OCI-LY3 (cell line): Measurements from ENCODE around the gene CLPSL2.

Source experiments
- CTCF ChIP-seq: fragments of 200-600, 300-600 bp; sonication (generic); IDR thresholded peaks from 2 replicates; pipeline ENCODE4 v1.5.1; 2014; ENCODE audit warnings: antibody characterized with exemption, low read length, low read depth
- EZH2phosphoT487 ChIP-seq: fragments of 200-600 bp; shearing (Covaris generic); IDR thresholded peaks from 2 replicates; pipeline ENCODE4 v1.6.1; 2018; ENCODE audit warnings: antibody characterized with exemption, mixed run types, low read depth

DNA sequence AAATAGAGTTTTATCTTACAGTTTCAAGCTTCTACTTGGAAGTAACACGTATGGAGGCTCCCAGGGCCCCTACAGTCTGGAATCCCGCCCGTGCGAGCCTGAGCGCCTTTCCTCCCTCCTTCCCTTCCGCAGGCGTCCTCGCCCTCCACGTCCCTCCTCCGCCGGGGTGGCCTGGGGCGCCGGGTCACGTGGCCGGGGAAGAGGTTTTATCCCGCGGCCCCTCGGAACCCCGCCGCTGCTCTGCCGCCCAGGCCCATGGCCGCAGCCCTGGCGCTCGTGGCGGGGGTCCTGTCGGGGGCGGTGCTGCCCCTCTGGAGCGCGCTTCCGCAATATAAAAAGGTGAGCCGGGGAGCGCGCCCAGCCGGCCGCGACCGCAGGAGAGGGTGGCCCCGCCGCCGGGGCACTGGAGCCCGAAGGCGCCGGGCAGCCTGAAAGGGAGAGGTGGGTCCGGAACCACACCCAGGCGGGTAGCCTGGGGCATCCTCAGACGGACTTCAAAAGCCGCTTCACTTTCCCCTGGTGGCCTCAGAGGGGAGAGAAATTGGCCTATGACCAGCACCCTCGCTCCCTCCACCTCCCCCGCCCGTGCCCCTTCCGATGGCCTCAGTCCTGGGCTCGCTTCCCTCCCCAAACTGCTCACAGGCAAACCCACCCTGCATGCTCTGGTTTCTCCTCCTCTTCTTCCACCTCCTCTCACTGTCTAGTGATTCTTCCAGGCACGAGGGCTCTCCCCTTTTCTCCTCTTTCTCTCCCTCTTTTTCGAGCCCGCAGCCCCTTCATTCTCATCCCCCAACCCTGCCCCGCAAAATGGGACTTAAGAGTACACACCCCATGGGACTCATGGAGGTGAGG is at the start of gene CLPSL2:
- TF ChIP-seq CTCF (no peak), EZH2phosphoT487 (no peak)
